ENCODE measurements around the gene AGPAT3.
"Not testable (repeated sequence)": the region's sequence is repeated elsewhere in the genome, so short reads cannot be mapped to it uniquely, and the experiment has no call there.

AGPAT3 gene

DNA sequence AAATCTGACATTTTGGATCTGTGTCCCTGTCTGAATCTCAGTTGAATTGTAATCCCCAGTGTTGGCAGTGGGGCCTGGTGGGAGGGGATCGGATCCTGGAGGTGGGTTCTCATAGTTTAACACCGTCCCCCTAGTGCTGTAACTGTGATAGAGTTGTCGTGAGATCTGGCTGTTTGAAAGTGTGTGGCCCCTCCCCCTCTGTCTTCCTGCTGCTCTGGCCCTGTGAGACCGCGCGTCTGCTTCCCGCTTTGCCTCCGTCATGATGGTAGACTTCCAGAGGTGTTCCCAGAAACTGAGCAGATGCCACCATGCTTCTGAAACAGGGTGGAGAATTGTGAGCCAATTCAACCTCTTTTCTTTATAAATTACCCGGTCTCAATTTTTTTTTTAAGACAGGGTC lies 25.0 kb downstream of the AGPAT3 start:
- H3K4me1 ChIP-seq (ENCODE audit: control insufficient read depth in 5 of 5, insufficient read depth in 5 of 5, low read length in 5 of 5): peaks cover 3 to 18% (median 10%) of the 10 kb centered on the region in 5 donors
- no peaks in the 10 kb centered on the region for H3K27me3 ChIP-seq (ENCODE audit: control insufficient read depth in 5 of 5, insufficient read depth in 4 of 5, low read length in 5 of 5)
- no peak overlapping the region for H3K27ac ChIP-seq (ENCODE audit: low read depth, low read length)
- no peak overlapping the region for H3K9ac ChIP-seq (ENCODE audit: low read length in 5 of 5)
- no peaks in the 10 kb centered on the region for H3K9me3 ChIP-seq (ENCODE audit: control insufficient read depth in 5 of 5, low read length in 5 of 5)
- H3K36me3 ChIP-seq (ENCODE audit: control insufficient read depth in 5 of 5, insufficient read depth in 5 of 5, low read length in 5 of 5): peaks cover 0 to 5% (median 3%) of the 10 kb centered on the region in 5 donors
- H3K4me3 ChIP-seq (ENCODE audit: low read depth in 1 of 5, low read length in 5 of 5): no peak overlapping the region

DNA sequence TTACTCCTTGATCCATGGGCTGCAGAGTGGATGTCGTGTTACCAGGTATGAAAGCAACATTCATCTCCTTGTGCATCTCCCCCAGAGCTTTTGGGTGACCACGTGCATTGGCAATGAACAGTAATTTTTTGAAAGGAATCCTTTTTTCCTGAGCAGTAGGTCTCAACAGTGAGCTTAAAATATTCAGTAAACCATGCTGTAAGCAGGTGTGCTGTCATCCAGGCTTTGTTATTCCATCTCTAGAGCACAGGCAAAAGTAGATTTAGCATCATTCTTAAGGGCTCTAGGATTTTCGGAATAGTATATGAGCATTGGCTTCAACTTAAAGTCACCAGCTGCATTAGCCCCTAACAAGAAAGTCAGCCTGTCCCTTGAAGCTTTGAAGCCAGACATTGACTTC lies 27.3 kb downstream of the AGPAT3 start:
- Histone ChIP-seq H3K27me3 (ENCODE audit: control insufficient read depth in 5 of 5, insufficient read depth in 4 of 5, low read length in 5 of 5) (no peaks in the 10 kb centered on the region), H3K4me3 (ENCODE audit: low read depth in 1 of 5, low read length in 5 of 5) (no peak overlapping the region), H3K27ac (ENCODE audit: low read depth, low read length) (no peak overlapping the region), H3K9me3 (ENCODE audit: control insufficient read depth in 5 of 5, low read length in 5 of 5) (no peaks in the 10 kb centered on the region), H3K9ac (ENCODE audit: low read length in 5 of 5) (no peak overlapping the region), H3K36me3 (ENCODE audit: control insufficient read depth in 5 of 5, insufficient read depth in 5 of 5, low read length in 5 of 5) (peaks cover 0 to 3% (median under 1%) of the 10 kb centered on the region in 5 donors), H3K4me1 (ENCODE audit: control insufficient read depth in 5 of 5, insufficient read depth in 5 of 5, low read length in 5 of 5) (peaks cover 0 to 18% (median 10%) of the 10 kb centered on the region in 5 donors)

DNA sequence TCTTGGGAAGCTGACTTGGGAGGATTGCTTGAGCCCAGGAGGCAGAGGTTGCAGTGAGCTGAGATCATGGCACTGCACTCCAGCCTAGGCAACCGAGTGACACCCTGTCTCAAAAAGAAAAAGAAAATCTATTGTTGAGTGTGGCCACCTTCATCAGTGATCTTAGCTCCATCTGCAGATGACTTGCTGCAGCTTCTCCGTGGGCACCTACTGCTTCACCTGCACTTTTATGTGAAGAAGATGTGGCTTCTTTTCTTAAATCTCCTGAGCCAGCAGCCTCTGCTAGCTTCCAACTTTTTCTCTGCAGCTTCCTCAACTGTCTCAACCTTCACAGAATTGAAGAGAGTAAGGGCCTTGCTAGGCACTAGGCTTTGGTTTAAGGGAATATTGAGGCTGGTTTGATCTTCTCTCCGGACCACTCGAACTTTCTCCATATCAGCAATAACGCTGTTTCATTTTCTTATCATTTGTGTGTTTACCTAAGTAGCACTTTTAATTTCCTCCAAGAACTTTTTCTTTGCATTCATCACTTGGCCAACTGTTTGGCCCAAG lies 28.0 kb downstream of the AGPAT3 start:
- peaks cover 0 to 18% (median 10%) of the 10 kb centered on the region in 5 donors for H3K4me1 ChIP-seq (ENCODE audit: control insufficient read depth in 5 of 5, insufficient read depth in 5 of 5, low read length in 5 of 5)
- no peak overlapping the region for H3K9ac ChIP-seq (ENCODE audit: low read length in 5 of 5)
- H3K27me3 ChIP-seq (ENCODE audit: control insufficient read depth in 5 of 5, insufficient read depth in 4 of 5, low read length in 5 of 5): no peaks in the 10 kb centered on the region
- H3K27ac ChIP-seq (ENCODE audit: low read depth, low read length): no peak overlapping the region
- no peaks in the 10 kb centered on the region for H3K9me3 ChIP-seq (ENCODE audit: control insufficient read depth in 5 of 5, low read length in 5 of 5)
- H3K36me3 ChIP-seq (ENCODE audit: control insufficient read depth in 5 of 5, insufficient read depth in 5 of 5, low read length in 5 of 5): peaks cover 0 to 3% (median 0%) of the 10 kb centered on the region in 5 donors
- no peak overlapping the region for H3K4me3 ChIP-seq (ENCODE audit: low read depth in 1 of 5, low read length in 5 of 5)

DNA sequence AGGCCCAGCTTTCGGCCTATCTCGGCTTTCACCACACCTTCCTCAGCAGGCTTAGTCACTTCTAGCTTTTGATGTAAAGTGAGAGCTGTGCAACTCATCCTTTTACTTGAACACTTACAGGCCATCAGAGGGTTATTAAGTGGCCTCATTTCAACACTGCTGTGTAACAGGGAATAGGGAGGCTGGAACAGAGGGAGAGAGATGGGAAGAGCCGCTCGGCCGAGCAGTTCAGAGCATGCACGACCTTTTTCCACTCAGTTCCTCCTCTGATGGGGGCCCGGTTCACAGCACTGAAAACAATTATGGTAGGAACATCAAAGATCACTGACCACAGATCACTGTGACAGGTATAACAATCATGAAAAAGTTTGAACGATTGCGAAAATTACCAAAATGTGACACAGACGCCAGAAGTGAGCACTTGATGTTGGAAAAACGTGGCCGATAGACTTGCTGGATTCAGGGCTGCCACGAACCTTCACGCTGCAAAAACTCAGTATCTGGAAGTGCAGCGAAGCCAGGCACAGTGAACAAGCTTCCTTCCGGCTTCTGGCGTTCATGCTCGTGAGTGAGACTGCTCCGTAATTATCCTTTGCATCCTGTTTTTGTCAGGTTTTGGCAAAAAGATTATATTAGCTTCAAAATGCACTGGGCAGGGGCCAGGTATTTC lies 28.6 kb downstream of the AGPAT3 start:
- Histone ChIP-seq H3K36me3 (ENCODE audit: control insufficient read depth in 5 of 5, insufficient read depth in 5 of 5, low read length in 5 of 5) (peaks cover 0 to 3% (median 0%) of the 10 kb centered on the region in 5 donors), H3K4me3 (ENCODE audit: low read depth in 1 of 5, low read length in 5 of 5) (peak overlapping the region in 3 of 5 donors; percentile 12 to 40 (median 24)), H3K9me3 (ENCODE audit: control insufficient read depth in 5 of 5, low read length in 5 of 5) (no peaks in the 10 kb centered on the region), H3K27me3 (ENCODE audit: control insufficient read depth in 5 of 5, insufficient read depth in 4 of 5, low read length in 5 of 5) (no peaks in the 10 kb centered on the region), H3K27ac (ENCODE audit: low read depth, low read length) (no peak overlapping the region), H3K4me1 (ENCODE audit: control insufficient read depth in 5 of 5, insufficient read depth in 5 of 5, low read length in 5 of 5) (peaks cover 0 to 18% (median 10%) of the 10 kb centered on the region in 5 donors), H3K9ac (ENCODE audit: low read length in 5 of 5) (peak overlapping the region in 1 of 5 donors; percentile 48)

DNA sequence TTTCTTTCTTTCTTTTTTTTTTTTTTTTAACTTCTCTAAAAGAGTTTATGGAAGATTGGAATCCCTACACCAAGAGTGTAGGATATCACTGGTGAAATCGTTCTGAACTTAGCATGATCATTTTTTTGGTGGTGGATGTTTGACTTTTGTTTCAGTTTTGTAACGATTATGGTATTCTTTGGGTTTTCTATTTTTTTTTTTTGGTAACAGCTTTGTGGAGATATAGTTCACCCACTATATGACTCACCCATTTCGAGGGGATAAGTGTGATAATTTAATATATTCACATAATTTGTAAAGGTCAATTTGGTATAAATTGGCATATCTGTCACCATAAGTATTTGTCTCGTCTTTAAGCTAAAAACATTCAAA lies 29.2 kb downstream of the AGPAT3 start:
- H3K36me3 ChIP-seq (ENCODE audit: control insufficient read depth in 5 of 5, insufficient read depth in 5 of 5, low read length in 5 of 5): peaks cover 0 to 3% (median 3%) of the 10 kb centered on the region in 5 donors
- H3K4me3 ChIP-seq (ENCODE audit: low read depth in 1 of 5, low read length in 5 of 5): peak overlapping the region in 2 of 5 donors; percentile 12 to 24
- peaks cover 0 to 18% (median 10%) of the 10 kb centered on the region in 5 donors for H3K4me1 ChIP-seq (ENCODE audit: control insufficient read depth in 5 of 5, insufficient read depth in 5 of 5, low read length in 5 of 5)
- H3K9ac ChIP-seq (ENCODE audit: low read length in 5 of 5): peak overlapping the region in 1 of 5 donors; percentile 48
- peaks cover 0 to 2% (median 0%) of the 10 kb centered on the region in 5 donors for H3K9me3 ChIP-seq (ENCODE audit: control insufficient read depth in 5 of 5, low read length in 5 of 5)
- peak overlapping the region; percentile 51 for H3K27ac ChIP-seq (ENCODE audit: low read depth, low read length)
- H3K27me3 ChIP-seq (ENCODE audit: control insufficient read depth in 5 of 5, insufficient read depth in 4 of 5, low read length in 5 of 5): no peaks in the 10 kb centered on the region

DNA sequence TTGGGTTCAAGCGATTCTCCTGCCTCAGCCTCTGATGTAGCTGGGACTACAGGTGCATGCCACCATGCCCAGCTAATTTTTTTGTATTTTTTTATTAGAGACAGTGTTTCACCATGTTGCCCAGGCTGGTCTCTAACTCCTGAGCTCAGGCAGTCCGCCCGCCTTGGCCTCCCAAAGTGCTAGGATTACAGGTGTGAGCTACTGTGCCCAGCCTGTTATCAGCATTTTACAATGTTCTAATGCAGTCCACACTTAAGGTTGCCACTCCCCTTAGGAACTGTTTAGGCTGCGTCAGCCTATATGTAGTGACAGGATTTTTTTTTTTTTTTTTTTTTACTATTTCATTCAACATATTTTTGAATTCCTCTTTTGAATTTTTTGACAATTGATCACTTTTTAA lies 30.2 kb downstream of the AGPAT3 start:
- no peak overlapping the region for H3K27ac ChIP-seq (ENCODE audit: low read depth, low read length)
- H3K9me3 ChIP-seq (ENCODE audit: control insufficient read depth in 5 of 5, low read length in 5 of 5): peaks cover 0 to 2% (median 0%) of the 10 kb centered on the region in 5 donors
- H3K9ac ChIP-seq (ENCODE audit: low read length in 5 of 5): no peak overlapping the region
- no peaks in the 10 kb centered on the region for H3K27me3 ChIP-seq (ENCODE audit: control insufficient read depth in 5 of 5, insufficient read depth in 4 of 5, low read length in 5 of 5)
- peaks cover 0 to 18% (median 10%) of the 10 kb centered on the region in 5 donors for H3K4me1 ChIP-seq (ENCODE audit: control insufficient read depth in 5 of 5, insufficient read depth in 5 of 5, low read length in 5 of 5)
- no peak overlapping the region for H3K4me3 ChIP-seq (ENCODE audit: low read depth in 1 of 5, low read length in 5 of 5)
- peaks cover 0 to 7% (median 3%) of the 10 kb centered on the region in 5 donors for H3K36me3 ChIP-seq (ENCODE audit: control insufficient read depth in 5 of 5, insufficient read depth in 5 of 5, low read length in 5 of 5)

DNA sequence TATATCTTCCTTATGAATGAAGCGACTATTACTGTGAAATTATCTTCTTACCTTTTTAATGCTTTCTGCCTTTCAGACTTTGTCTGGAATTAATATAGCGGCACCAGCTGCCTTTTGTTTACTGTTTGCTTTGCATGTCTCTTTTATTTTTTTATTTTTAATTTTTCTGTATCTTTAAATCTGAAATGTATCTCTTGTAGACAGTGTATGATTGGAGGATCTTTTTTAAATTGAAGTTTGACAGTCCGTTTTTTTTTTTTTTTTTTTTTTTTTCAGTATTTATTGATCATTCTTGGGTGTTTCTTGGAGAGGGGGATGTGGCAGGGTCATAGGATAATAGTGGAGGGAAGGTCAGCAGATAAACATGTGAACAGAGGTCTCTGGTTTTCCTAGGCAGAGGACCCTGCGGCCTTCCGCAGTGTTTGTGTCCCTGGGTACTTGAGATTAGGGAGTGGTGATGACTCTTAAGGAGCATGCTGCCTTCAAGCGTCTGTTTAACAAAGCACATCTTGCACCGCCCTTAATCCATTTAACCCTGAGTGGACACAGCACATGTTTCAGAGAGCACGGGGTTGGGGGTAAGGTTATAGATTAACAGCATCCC lies 31.8 kb downstream of the AGPAT3 start:
- H3K27ac ChIP-seq (ENCODE audit: low read depth, low read length); H3K9me3 ChIP-seq (ENCODE audit: control insufficient read depth in 5 of 5, low read length in 5 of 5); H3K9ac ChIP-seq (ENCODE audit: low read length in 5 of 5); H3K27me3 ChIP-seq (ENCODE audit: control insufficient read depth in 5 of 5, insufficient read depth in 4 of 5, low read length in 5 of 5); H3K4me3 ChIP-seq (ENCODE audit: low read depth in 1 of 5, low read length in 5 of 5); H3K36me3 ChIP-seq (ENCODE audit: control insufficient read depth in 5 of 5, insufficient read depth in 5 of 5, low read length in 5 of 5): not testable (repeated sequence)
- H3K4me1 ChIP-seq (ENCODE audit: control insufficient read depth in 5 of 5, insufficient read depth in 5 of 5, low read length in 5 of 5): peaks cover 0 to 18% (median 10%) of the 10 kb centered on the region in 5 donors

DNA sequence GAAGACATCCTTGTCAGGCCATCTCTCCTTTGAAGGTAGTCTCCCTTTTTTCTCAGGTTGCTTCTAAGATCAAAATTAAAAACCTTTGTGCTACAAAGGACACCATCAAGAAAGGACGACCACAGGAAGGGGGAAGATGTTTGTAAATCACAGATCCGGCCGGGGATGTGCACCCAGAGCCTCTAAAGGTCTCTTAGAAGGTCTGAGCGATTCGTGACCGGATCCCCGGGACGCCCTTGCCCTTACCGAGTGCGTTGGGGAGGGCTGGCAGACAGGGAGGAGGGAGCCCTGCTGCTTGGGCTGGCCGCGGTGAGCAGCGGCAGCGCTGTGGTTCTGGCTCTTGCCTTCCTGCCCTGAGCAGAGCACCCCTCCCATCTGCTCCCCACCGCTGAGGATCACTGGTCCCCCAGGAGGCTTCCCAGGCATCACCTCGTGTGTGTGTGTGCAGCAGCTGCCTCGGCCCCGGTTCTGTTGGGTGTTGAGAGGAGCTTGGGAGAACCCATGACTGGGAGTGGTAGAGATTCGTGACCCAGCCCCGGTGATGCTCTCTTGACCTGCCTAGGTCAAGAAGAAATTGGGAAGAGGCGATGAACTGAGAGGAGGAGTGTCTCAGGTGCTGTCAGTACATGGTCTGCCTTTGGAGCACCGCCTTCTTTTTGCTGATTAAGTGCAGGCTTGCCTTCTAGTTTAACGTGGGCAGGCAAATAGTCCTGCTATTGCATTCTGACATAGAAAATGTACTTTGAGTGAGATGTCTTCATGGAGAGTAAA lies 34.5 kb downstream of the AGPAT3 start:
- Histone ChIP-seq H3K36me3 (ENCODE audit: control insufficient read depth in 5 of 5, insufficient read depth in 5 of 5, low read length in 5 of 5) (peaks cover 0 to 13% (median 5%) of the 10 kb centered on the region in 5 donors), H3K27ac (ENCODE audit: low read depth, low read length) (no peak overlapping the region), H3K27me3 (ENCODE audit: control insufficient read depth in 5 of 5, insufficient read depth in 4 of 5, low read length in 5 of 5) (no peaks in the 10 kb centered on the region), H3K4me3 (ENCODE audit: low read depth in 1 of 5, low read length in 5 of 5) (no peak overlapping the region), H3K9me3 (ENCODE audit: control insufficient read depth in 5 of 5, low read length in 5 of 5) (peaks cover 0 to 2% (median 0%) of the 10 kb centered on the region in 5 donors), H3K4me1 (ENCODE audit: control insufficient read depth in 5 of 5, insufficient read depth in 5 of 5, low read length in 5 of 5) (peaks cover 0 to 20% (median 10%) of the 10 kb centered on the region in 5 donors), H3K9ac (ENCODE audit: low read length in 5 of 5) (no peak overlapping the region)

DNA sequence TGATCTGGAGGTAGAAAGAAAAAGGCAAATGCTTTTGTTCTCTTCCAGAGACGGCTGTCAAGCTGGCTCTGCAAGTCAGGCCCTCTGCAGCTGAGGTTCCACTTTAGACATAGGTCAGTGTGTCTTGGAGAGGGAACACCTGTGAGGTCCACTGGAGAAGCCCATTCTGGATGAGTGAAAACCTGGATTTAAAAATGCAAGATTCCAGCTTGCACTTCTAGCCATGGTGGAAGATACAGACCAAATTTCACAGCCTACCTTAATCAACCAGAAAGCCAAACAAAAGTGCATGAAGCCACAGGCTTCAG lies 35.0 kb downstream of the AGPAT3 start:
- no peaks in the 10 kb centered on the region for H3K27me3 ChIP-seq (ENCODE audit: control insufficient read depth in 5 of 5, insufficient read depth in 4 of 5, low read length in 5 of 5)
- peaks cover 0 to 2% (median 0%) of the 10 kb centered on the region in 5 donors for H3K9me3 ChIP-seq (ENCODE audit: control insufficient read depth in 5 of 5, low read length in 5 of 5)
- peaks cover 0 to 17% (median 10%) of the 10 kb centered on the region in 5 donors for H3K4me1 ChIP-seq (ENCODE audit: control insufficient read depth in 5 of 5, insufficient read depth in 5 of 5, low read length in 5 of 5)
- H3K9ac ChIP-seq (ENCODE audit: low read length in 5 of 5): no peak overlapping the region
- no peak overlapping the region for H3K27ac ChIP-seq (ENCODE audit: low read depth, low read length)
- peaks cover 0 to 14% (median 5%) of the 10 kb centered on the region in 5 donors for H3K36me3 ChIP-seq (ENCODE audit: control insufficient read depth in 5 of 5, insufficient read depth in 5 of 5, low read length in 5 of 5)
- no peak overlapping the region for H3K4me3 ChIP-seq (ENCODE audit: low read depth in 1 of 5, low read length in 5 of 5)

All from subcutaneous abdominal adipose tissue (tissue), 5 donors.